ENCODE data around the gene PPIP5K1.
A peak's percentile ranks its signal among the peaks of the same experiment; 100 is the strongest.

The PPIP5K1 gene

DNA sequence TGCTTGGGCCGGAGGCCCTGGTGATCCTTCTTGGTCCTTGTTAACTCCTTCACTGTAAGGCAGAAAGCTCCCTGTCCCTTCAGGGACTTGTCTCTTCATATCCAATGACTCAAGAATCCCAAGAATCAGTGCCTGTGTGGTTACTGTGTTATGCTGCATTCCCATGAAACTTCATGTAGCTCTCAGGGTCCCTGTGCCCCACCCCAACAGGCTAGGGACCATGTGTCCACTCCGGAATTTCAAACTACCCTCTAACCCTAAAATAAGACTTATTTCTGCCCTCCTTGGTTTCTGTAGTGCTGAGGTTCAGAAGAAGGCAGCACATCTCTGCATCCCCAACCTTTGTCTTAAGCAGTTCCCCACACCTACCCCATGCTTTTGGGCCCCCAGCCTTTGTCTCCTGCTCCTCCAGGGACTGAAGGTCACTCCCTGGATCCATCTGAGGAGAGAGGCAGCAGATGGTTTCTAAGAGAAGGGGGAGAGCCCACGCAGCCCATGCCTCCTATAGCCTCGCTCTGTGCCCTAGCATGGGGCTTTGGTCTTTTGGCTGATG lies 73.1 kb downstream of the PPIP5K1 start:
- TF ChIP-seq FOXM1 (IDR thresholded peaks at IDR 0.05; ENCODE audit: borderline replicate concordance, low read depth) = no peak
- TF ChIP-seq, protein P1, sequence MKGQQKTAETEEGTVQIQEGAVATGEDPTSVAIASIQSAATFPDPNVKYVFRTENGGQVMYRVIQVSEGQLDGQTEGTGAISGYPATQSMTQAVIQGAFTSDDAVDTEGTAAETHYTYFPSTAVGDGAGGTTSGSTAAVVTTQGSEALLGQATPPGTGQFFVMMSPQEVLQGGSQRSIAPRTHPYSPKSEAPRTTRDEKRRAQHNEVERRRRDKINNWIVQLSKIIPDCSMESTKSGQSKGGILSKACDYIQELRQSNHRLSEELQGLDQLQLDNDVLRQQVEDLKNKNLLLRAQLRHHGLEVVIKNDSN (IDR thresholded peaks at IDR 0.05) = no peak
- no peak for TF ChIP-seq EP300 (IDR thresholded peaks at IDR 0.05; ENCODE audit: borderline replicate concordance)
- no peak for TF ChIP-seq CREB1 (IDR thresholded peaks at IDR 0.05; ENCODE audit: low read depth)
- no peak for TF ChIP-seq NFIC (IDR thresholded peaks at IDR 0.05)
- TF ChIP-seq, protein P2, sequence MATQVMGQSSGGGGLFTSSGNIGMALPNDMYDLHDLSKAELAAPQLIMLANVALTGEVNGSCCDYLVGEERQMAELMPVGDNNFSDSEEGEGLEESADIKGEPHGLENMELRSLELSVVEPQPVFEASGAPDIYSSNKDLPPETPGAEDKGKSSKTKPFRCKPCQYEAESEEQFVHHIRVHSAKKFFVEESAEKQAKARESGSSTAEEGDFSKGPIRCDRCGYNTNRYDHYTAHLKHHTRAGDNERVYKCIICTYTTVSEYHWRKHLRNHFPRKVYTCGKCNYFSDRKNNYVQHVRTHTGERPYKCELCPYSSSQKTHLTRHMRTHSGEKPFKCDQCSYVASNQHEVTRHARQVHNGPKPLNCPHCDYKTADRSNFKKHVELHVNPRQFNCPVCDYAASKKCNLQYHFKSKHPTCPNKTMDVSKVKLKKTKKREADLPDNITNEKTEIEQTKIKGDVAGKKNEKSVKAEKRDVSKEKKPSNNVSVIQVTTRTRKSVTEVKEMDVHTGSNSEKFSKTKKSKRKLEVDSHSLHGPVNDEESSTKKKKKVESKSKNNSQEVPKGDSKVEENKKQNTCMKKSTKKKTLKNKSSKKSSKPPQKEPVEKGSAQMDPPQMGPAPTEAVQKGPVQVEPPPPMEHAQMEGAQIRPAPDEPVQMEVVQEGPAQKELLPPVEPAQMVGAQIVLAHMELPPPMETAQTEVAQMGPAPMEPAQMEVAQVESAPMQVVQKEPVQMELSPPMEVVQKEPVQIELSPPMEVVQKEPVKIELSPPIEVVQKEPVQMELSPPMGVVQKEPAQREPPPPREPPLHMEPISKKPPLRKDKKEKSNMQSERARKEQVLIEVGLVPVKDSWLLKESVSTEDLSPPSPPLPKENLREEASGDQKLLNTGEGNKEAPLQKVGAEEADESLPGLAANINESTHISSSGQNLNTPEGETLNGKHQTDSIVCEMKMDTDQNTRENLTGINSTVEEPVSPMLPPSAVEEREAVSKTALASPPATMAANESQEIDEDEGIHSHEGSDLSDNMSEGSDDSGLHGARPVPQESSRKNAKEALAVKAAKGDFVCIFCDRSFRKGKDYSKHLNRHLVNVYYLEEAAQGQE (IDR thresholded peaks at IDR 0.05; ENCODE audit: low read depth) = no peak
- no peak for TF ChIP-seq ZBTB7A (IDR thresholded peaks at IDR 0.05; ENCODE audit: low read depth)
- TF ChIP-seq, protein P3, sequence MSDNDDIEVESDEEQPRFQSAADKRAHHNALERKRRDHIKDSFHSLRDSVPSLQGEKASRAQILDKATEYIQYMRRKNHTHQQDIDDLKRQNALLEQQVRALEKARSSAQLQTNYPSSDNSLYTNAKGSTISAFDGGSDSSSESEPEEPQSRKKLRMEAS (IDR thresholded peaks at IDR 0.05) = no peak
- no peak for TF ChIP-seq CEBPB (IDR thresholded peaks at IDR 0.05)
- TF ChIP-seq TAF1 (IDR thresholded peaks at IDR 0.05; ENCODE audit: low read depth) = no peak
- no peak for TF ChIP-seq EGR1 (IDR thresholded peaks at IDR 0.05)
- TF ChIP-seq YY1 (IDR thresholded peaks at IDR 0.05; ENCODE audit: low read depth) = no peak
- TF ChIP-seq RAD21 (IDR thresholded peaks at IDR 0.05; ENCODE audit: low read depth) = no peak
- TF ChIP-seq TCF12 (IDR thresholded peaks at IDR 0.05; ENCODE audit: low read depth) = no peak
- no peak for TF ChIP-seq TEAD4 (IDR thresholded peaks at IDR 0.05)

DNA sequence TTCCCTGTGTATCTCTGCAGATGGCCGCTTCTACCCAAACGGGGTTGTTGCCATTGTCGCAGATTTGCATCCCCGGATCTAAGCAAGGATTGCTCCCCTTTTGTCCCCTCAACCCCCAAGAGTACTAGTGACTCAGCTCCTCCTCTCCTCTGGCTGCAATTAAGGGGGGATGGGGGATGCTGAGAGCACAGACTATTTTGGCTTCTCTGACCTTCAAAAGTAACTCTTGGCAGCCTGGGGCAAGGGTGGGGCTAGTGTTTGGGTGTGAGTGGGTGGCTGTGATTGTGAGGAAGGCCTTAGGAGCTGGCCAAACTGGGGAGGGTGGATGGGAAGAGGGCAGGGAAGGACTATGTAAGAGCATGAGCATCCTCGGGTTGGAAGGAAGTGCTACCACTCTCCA lies 73.8 kb downstream of the PPIP5K1 start:
- TF ChIP-seq, protein P2 (IDR thresholded peaks at IDR 0.05; ENCODE audit: low read depth) = no peak
- no peak for TF ChIP-seq EP300 (IDR thresholded peaks at IDR 0.05; ENCODE audit: borderline replicate concordance)
- TF ChIP-seq ZBTB7A (IDR thresholded peaks at IDR 0.05; ENCODE audit: low read depth) = no peak
- no peak for TF ChIP-seq TEAD4 (IDR thresholded peaks at IDR 0.05)
- TF ChIP-seq, protein P3 (IDR thresholded peaks at IDR 0.05) = no peak
- no peak for TF ChIP-seq CREB1 (IDR thresholded peaks at IDR 0.05; ENCODE audit: low read depth)
- TF ChIP-seq FOXM1 (IDR thresholded peaks at IDR 0.05; ENCODE audit: borderline replicate concordance, low read depth) = no peak
- no peak for TF ChIP-seq NFIC (IDR thresholded peaks at IDR 0.05)
- no peak for TF ChIP-seq EGR1 (IDR thresholded peaks at IDR 0.05)
- TF ChIP-seq, protein P1 (IDR thresholded peaks at IDR 0.05) = no peak
- TF ChIP-seq YY1 (IDR thresholded peaks at IDR 0.05; ENCODE audit: low read depth) = no peak
- TF ChIP-seq TCF12 (IDR thresholded peaks at IDR 0.05; ENCODE audit: low read depth) = no peak
- TF ChIP-seq RAD21 (IDR thresholded peaks at IDR 0.05; ENCODE audit: low read depth) = no peak
- TF ChIP-seq TAF1 (IDR thresholded peaks at IDR 0.05; ENCODE audit: low read depth) = no peak
- TF ChIP-seq CEBPB (IDR thresholded peaks at IDR 0.05) = no peak

DNA sequence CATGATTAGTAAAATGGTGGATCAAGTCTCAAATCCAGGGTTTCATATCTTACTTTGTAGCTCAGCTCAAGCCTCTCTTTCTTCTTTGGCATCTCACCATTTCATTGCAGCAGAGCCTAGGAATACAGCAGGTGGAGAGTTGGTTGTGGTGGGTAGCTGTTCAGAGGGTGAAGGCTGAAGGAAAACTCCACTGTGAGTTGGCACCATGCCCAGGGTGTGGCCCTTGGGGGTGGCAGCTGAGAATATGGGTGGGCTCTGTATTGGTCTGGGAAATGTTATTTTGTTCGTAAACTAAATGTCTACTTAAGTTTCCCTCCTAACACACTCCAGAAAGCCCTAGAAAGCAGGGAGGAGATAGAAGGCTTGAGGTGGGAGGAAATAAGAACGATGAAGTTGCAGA lies 74.3 kb downstream of the PPIP5K1 start:
- TF ChIP-seq TCF12 (IDR thresholded peaks at IDR 0.05; ENCODE audit: low read depth) (no peak), EGR1 (IDR thresholded peaks at IDR 0.05) (no peak), RAD21 (IDR thresholded peaks at IDR 0.05; ENCODE audit: low read depth) (no peak), CEBPB (IDR thresholded peaks at IDR 0.05) (no peak), YY1 (IDR thresholded peaks at IDR 0.05; ENCODE audit: low read depth) (no peak), TEAD4 (IDR thresholded peaks at IDR 0.05) (no peak), NFIC (IDR thresholded peaks at IDR 0.05) (no peak), CREB1 (IDR thresholded peaks at IDR 0.05; ENCODE audit: low read depth) (no peak)
- TF ChIP-seq, protein P2 (IDR thresholded peaks at IDR 0.05; ENCODE audit: low read depth) = no peak

DNA sequence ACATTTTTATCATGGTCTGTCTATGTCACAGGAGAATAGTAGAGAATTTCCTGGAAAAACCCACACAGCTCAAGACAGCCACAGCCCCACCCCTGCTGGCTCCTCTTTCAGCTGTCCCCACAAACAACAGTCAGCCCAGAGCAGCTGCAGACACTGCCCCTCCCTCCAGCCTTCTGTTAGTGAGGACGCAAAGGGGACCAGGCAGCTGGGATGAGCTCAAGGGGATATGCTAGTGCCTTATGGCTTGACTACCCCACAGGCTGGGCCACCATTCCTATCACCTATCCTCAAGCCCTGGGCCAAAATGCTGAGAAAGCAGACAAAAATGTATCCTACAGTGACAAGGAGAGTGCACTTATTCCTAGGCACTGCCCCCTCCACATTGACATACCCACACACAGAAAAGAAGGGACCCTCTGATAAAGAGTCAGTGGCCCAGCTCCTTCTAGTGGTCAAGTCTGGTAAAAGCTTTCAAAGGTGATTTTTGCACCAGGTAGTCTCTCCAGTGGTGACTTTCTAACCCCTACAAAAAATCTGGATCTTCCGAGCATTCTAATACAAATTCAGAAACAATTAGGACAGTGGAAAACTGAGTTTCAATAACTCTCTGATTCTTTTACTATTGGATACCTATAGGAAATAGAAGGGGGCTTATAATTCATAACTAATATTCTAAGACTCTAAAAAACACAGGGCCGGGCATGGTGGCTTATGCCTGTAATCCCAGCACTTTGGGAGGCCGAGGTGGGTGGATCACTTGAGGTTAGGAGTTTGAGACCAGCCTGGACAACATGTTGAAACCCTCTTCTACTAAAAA lies 75.6 kb downstream of the PPIP5K1 start:
- TF ChIP-seq EP300 (IDR thresholded peaks at IDR 0.05; ENCODE audit: borderline replicate concordance) (no peak), YY1 (IDR thresholded peaks at IDR 0.05; ENCODE audit: low read depth) (no peak), TAF1 (IDR thresholded peaks at IDR 0.05; ENCODE audit: low read depth) (no peak), ZBTB7A (IDR thresholded peaks at IDR 0.05; ENCODE audit: low read depth) (no peak), RAD21 (IDR thresholded peaks at IDR 0.05; ENCODE audit: low read depth) (peak; percentile 60)

All from Ishikawa (cell line).